Right lobe of liver (tissue), 4 donors: ENCODE results near the gene RNF146.

Source experiments
- POLR2A ChIP-seq: fragments of 450-650 bp; IDR thresholded peaks from one replicate; pipeline ENCODE4 v1.6.1; 2017; ENCODE audit warnings: antibody characterized with exemption, mild to moderate bottlenecking
- TF ChIP-seq, protein P1 (sequence below), 4 donors: fragments of 200-600 bp in 3 of 4; fragments of 450-650 bp in 1 of 4; IDR thresholded peaks; one replicate each; pipeline versions ENCODE4 v1.5.1 to v1.8.0; 2016 to 2022; ENCODE audit warnings: antibody characterized with exemption in 4 of 4, mild to moderate bottlenecking in 2 of 4
- donor health status: DM: no; HTN: no; CAD: no.
- donor health status: DM: no; HTN: no; CAD: no.
- donor health status: DM: no; HTN: yes; CAD: no.

DNA sequence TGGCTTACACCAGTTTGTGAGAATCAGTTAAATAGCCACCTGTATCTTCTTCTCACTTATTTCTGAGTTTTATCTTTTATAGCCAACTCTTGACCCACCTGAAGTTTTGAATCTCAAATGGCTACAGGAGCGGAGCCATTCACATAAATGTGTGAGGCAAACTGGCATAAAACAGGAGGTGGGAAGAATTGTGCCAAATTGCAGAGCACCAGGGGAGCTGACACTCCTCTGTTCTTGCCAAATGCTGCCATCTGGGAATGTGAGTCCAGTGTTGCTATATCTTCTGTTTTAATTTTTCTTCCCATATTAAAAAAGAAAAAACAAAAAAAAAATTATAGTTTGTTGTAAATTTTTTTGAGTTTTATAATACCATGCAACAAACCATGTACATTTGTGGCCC, 17.0 kb upstream of the RNF146 start:
- TF ChIP-seq POLR2A: no peak
- TF ChIP-seq, protein P1, sequence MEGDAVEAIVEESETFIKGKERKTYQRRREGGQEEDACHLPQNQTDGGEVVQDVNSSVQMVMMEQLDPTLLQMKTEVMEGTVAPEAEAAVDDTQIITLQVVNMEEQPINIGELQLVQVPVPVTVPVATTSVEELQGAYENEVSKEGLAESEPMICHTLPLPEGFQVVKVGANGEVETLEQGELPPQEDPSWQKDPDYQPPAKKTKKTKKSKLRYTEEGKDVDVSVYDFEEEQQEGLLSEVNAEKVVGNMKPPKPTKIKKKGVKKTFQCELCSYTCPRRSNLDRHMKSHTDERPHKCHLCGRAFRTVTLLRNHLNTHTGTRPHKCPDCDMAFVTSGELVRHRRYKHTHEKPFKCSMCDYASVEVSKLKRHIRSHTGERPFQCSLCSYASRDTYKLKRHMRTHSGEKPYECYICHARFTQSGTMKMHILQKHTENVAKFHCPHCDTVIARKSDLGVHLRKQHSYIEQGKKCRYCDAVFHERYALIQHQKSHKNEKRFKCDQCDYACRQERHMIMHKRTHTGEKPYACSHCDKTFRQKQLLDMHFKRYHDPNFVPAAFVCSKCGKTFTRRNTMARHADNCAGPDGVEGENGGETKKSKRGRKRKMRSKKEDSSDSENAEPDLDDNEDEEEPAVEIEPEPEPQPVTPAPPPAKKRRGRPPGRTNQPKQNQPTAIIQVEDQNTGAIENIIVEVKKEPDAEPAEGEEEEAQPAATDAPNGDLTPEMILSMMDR (IDR thresholded peaks at IDR 0.05): no peak
